Thymus (tissue), 11 donors: Measurements from ENCODE around the gene TMSB10. TPM values are rescaled to one million over a fixed set of nuclear protein-coding genes. Genes with fewer than 3 reads are reported as not detected.
A peak's percentile ranks its signal among the peaks of the same experiment; 100 is the strongest.
"Not testable (repeated sequence)": the region's sequence is repeated elsewhere in the genome, so short reads cannot be mapped to it uniquely, and the experiment has no call there.

Source experiments
- DNase-seq, 9 donors: peaks; one replicate each; pipeline ENCODE4 v3.0.0-alpha.2; 2013; ENCODE audit warnings: low spot score in 9 of 9, low read depth in 6 of 9, missing footprints in 1 of 9
- H3K27ac ChIP-seq, 2 donors: one replicate each; pipeline ENCODE4 v1.5.1; 2013; ENCODE audit warnings: control low read depth in 1 of 2, low read depth in 1 of 2, low read length in 1 of 2, mild to moderate bottlenecking in 1 of 2, moderate library complexity in 1 of 2
- H3K27me3 ChIP-seq, 2 donors: one replicate each; pipeline ENCODE4 v1.5.1; 2013; ENCODE audit warnings: low read length in 1 of 2; ENCODE audit not compliant: control insufficient read depth in 2 of 2, insufficient read depth in 1 of 2
- H3K36me3 ChIP-seq, 2 donors: one replicate each; pipeline ENCODE4 v1.5.1; 2013; ENCODE audit warnings: low read length in 1 of 2, mild to moderate bottlenecking in 1 of 2, moderate library complexity in 1 of 2; ENCODE audit not compliant: control insufficient read depth in 2 of 2, insufficient read depth in 2 of 2
- H3K4me1 ChIP-seq, 2 donors: one replicate each; pipeline ENCODE4 v1.5.1; 2013; ENCODE audit warnings: low read length in 2 of 2; ENCODE audit not compliant: control insufficient read depth in 2 of 2, insufficient read depth in 2 of 2
- H3K4me3 ChIP-seq, 2 donors: one replicate each; pipeline ENCODE4 v1.5.1; 2013; ENCODE audit warnings: low read length in 2 of 2, control low read depth in 1 of 2, mild to moderate bottlenecking in 1 of 2
- H3K9me3 ChIP-seq, 2 donors: one replicate each; pipeline ENCODE4 v1.5.1; 2013; ENCODE audit warnings: low read length in 1 of 2, mild to moderate bottlenecking in 1 of 2; ENCODE audit not compliant: control insufficient read depth in 2 of 2, insufficient read depth in 1 of 2
- WGBS: extraction: QIAGEN DNeasy Blood & Tissue Kit; methylation state at CpG from one replicate; pipeline ENCODE4 v1.1.7; 2013; 5-methylcytosine and 5-hydroxymethylcytosine counted together
- polyA plus RNA-seq: library from polyadenylated mRNA; stranded (reverse); fragments of 200-250 nt; gene quantifications from one replicate; pipeline ENCODE4 v1.2.3, GENCODE V29; 2013
- total RNA-seq: library from RNA; stranded (reverse); fragments of 120-200 nt; gene quantifications from one replicate; pipeline ENCODE4 v1.2.4, GENCODE V29; 2013
- donor health status: healthy.

Gene TMSB10
- total and polyA plus RNA-seq, 2 donors = 4,492 to 5,628 TPM

DNA sequence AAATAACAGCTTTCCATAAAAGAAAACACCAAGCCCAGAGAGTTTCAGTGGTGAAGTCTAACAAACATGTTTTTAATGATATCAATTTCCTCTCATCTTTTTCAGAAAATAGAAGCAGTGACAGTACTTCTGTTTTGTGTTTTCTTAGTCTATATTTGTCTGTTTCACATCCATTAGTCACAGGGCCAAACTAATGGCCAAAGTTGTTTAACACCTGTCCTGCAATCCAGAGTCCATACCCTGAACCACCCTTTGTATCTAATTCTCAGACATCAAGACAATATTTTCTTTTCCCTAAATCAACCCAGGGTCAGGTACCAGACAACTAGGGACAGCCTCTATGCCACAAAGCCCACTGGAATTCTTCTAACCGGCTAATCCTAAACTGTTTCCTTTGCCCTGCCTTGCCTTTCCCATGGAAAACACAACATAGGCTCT, 25.9 kb downstream of the TMSB10 start:
- no peak for DNase-seq
- WGBS = 93% methylated on average over 1 of the region's 1 CpG
- no peaks in the 10 kb centered on the region for H3K9me3 ChIP-seq
- H3K36me3 ChIP-seq = no peaks in the 10 kb centered on the region
- H3K4me3 ChIP-seq = no peak overlapping the region
- peaks cover 0 to 4% of the 10 kb centered on the region in 2 donors for H3K4me1 ChIP-seq
- H3K27me3 ChIP-seq = peaks cover 0 to 5% of the 10 kb centered on the region in 2 donors
- H3K27ac ChIP-seq = no peak overlapping the region

DNA sequence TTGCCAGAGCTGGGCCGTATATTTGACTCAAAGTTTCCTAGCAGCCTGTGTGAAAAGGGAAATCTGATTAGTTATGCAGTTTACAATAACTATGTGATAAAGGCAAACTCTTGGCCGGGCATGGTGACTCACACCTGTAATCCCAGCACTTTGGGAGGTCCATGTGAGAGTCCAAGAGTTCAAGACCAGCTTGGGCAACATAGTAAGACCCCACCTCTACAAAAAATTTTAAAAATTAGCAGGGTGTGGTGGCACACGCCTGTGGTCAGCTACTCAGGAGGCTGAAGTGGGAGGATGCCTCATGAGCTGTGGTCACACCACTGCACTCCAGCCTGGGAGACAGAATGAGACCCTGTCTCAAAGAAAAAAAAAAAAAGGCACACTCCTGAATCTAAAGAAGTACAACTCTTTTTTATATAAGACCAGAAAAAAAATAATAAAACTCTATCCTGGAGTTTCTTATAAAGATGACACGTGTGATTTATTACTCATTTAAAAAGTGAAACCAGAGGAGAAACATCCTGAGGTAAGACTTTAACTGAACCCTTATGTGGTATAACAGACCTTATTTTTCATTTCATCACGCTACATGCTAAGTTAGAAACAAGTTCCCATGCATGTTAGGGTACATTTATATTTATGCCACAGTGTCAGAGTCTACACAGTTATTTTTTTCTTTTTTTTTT, 32.9 kb downstream of the TMSB10 start:
- Histone ChIP-seq H3K4me1 (peaks cover 0 to 7% of the 10 kb centered on the region in 2 donors), H3K27me3 (no peaks in the 10 kb centered on the region), H3K4me3 (no peak overlapping the region), H3K9me3 (no peaks in the 10 kb centered on the region), H3K36me3 (no peaks in the 10 kb centered on the region), H3K27ac (no peak overlapping the region)
- WGBS = 71% methylated on average over 5 of the region's 5 CpGs
- no peak for DNase-seq

DNA sequence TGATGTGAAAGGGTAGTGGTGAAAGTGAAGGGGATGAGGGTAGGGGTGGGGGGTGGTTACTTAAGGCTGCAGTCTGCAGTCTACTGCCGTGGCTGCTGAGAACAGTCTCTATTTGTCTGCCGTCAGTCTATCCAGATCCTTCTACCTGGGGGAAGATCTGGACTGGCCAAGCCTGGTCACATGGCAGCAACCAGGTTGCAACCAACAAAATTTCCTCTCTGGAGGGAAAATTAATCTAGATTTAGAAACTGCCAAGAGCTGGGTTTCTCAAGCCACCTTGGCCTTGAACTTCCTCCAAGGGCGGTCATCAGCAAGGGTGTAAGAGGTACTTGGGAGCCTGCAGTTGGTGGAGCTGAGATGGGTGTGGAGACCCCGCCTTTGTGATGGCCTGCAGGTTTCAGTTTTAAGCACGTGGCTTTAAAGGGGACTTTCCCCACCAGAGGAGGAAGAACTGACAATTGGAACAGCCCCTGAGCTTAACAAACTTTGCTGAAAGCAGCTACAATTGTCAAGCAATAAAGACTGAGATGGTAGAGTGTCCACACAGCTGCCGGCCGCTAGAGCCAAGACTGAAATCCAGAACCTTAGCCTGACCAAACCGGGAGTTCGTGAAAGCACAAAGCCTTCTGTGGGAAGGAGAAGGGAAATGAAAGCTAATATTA, 34.1 kb downstream of the TMSB10 start:
- WGBS = 67% methylated on average over 9 of the region's 9 CpGs
- H3K36me3 ChIP-seq = no peaks in the 10 kb centered on the region
- H3K27me3 ChIP-seq = no peaks in the 10 kb centered on the region
- H3K9me3 ChIP-seq = no peaks in the 10 kb centered on the region
- H3K4me3 ChIP-seq = no peak overlapping the region
- peak overlapping the region; percentile 31 to 63 for H3K27ac ChIP-seq
- peak in 2 of 9 donors; percentile 21 to 50 for DNase-seq
- peaks cover 0 to 7% of the 10 kb centered on the region in 2 donors for H3K4me1 ChIP-seq

DNA sequence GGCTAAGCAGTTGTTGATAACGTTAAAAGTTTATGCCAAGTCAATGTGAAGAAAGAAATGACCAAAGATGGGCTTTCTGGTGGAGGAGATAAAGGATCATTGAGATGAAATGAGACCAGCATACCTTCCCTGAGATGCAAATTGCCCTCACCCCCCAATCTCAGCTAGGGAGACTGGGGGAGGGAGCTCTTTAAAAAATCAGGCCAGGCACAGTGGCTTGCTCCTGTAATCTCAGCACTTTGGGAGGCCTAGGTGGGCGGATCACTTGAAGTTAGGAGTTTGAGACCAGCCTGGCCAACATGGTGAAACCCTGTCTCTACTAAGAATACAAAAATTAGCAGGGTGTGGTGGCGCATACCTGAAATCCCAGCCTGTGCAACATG, 34.6 kb downstream of the TMSB10 start:
- H3K4me3 ChIP-seq = no peak overlapping the region
- H3K4me1 ChIP-seq = peaks cover 0 to 7% of the 10 kb centered on the region in 2 donors
- WGBS = 81% methylated on average over 3 of the region's 3 CpGs
- H3K27me3 ChIP-seq = no peaks in the 10 kb centered on the region
- no peaks in the 10 kb centered on the region for H3K36me3 ChIP-seq
- H3K9me3 ChIP-seq = no peaks in the 10 kb centered on the region
- peak overlapping the region; percentile 18 to 63 for H3K27ac ChIP-seq
- no peak for DNase-seq

DNA sequence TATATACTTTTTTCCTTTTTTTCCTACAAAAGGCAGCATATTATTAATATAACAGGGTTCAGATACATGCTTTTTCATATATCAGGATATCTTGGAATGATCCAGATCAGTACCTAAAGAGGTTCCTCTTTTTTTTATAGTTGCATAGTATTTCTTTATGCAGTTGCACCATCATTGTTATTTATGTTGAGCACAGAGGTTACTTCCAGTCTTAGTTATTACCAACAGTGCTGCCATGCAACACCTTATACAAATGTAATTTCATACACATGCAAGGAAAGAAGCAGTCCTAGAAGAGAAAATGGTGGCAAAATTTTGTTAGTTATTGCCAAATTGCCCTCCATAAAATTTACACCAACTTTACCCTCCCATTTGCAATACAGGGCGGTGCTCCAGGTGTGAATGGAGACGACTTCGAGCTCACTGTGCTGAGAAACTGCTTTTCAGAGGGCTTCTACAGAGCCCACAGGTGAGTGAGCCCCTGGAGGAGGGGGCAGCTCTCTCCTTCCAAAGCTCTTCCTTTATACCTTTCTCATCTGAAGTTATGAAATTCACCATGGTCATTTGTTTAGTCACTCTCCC, 35.5 kb downstream of the TMSB10 start:
- Histone ChIP-seq H3K4me1 (peaks cover 0 to 11% of the 10 kb centered on the region in 2 donors), H3K4me3 (no peak overlapping the region), H3K27me3 (no peaks in the 10 kb centered on the region), H3K36me3 (no peaks in the 10 kb centered on the region), H3K9me3 (no peaks in the 10 kb centered on the region), H3K27ac (peak overlapping the region in 1 of 2 donors; percentile 8)
- WGBS = 96% methylated on average over 3 of the region's 3 CpGs
- DNase-seq = no peak

DNA sequence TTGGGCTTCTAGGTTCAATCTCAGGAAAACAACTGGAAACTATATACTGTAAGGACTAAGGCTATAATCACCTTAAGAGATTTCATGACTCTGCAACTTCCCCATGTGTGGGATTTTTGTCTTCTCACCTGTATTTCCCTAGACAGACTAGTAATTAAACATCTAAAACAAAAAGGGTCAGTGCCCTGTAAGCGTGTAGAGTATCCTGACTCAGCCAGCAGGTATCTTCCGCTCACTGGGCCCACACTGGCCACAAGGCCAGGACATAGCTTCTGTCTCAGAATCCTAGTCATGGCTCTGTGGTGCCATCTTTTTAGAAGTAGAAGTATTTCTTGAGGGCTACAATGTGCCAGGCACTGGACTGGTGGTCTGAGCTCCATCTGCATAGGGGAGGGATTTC, 36.7 kb downstream of the TMSB10 start:
- Histone ChIP-seq H3K4me3 (no peak overlapping the region), H3K27me3 (no peaks in the 10 kb centered on the region), H3K4me1 (peaks cover 7 to 22% of the 10 kb centered on the region in 2 donors), H3K36me3 (no peaks in the 10 kb centered on the region), H3K27ac (no peak overlapping the region), H3K9me3 (no peaks in the 10 kb centered on the region)
- no peak for DNase-seq
- WGBS = 97% methylated on average over 2 of the region's 2 CpGs

DNA sequence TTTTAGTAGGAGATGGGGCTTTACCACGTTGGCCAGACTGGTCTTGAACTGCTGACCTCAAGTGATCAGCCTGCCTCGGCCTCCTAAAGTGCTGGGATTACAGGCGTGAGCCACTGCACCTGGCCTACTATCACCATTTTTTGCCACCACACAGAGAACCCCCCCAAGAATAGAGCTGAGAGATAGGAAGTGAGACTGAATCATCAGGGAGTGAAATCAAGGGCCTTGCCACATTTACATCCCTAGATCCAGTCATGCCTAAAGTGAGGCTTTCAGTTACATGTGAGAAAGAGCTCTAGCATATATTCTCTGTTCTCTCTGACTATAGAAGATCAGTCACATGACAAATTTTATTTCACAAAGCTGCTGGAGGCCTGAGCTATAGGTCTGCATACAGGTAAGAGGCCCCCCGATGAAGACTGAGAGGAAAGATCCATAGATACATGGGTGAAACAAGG, 37.5 kb downstream of the TMSB10 start:
- no peaks in the 10 kb centered on the region for H3K9me3 ChIP-seq
- peaks cover 7 to 22% of the 10 kb centered on the region in 2 donors for H3K4me1 ChIP-seq
- H3K27me3 ChIP-seq = no peaks in the 10 kb centered on the region
- no peaks in the 10 kb centered on the region for H3K36me3 ChIP-seq
- no peak for DNase-seq
- 97% methylated on average over 4 of the region's 4 CpGs for WGBS
- H3K4me3 ChIP-seq = no peak overlapping the region
- H3K27ac ChIP-seq = no peak overlapping the region

DNA sequence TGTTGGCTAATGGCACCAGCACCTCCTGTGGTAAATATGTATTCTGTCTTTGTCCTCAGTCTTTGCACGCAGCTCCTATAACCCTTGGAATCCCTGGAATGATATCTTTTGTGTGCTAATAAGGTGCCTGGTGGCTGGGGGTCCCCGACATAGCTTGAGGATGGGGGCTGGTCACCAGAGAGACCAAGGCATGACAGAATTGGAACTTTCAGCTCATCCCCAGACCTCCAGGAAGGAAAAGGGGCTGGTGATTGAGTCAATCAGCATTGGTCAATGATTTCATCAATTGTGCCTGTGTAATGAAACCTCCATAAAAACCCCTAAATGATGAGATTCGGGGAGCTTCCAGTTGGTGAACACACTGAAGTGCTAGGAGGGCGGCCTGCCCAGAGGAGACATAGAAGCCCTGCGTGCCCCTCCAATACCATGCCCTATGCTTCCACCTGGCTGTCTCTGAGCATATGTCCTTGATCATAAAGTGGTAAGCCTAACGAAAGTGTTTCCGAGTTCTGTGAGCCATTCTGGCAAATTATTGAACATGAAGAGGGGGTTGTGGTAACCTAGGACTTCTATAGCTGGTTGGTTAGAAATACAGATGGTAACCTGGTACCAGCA, 38.9 kb downstream of the TMSB10 start:
- Histone ChIP-seq H3K27ac (no peak overlapping the region), H3K4me3 (no peak overlapping the region), H3K4me1 (peaks cover 7 to 19% of the 10 kb centered on the region in 2 donors), H3K9me3 (no peaks in the 10 kb centered on the region), H3K36me3 (no peaks in the 10 kb centered on the region), H3K27me3 (no peaks in the 10 kb centered on the region)
- DNase-seq = no peak
- 98% methylated on average over 7 of the region's 7 CpGs for WGBS

DNA sequence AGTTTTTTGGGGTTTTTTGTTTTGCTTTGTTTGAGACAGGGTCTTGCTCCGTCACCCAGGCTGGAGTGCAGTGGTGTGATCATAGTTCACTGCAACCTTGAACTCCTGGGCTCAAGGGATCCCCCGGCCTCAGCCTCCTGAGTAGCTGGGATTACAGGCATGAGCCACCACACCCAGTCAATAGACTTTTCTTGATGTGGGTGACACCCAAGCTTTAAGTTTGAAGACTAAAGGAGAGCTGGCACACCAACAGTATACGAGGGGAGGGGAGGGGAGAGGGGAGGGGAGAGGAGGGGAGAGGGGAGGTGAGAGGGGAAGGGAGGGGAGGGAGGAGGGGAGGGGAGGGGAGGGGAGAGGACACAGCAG, 40.4 kb downstream of the TMSB10 start:
- not testable (repeated sequence) for H3K36me3 ChIP-seq, H3K9me3 ChIP-seq, H3K27me3 ChIP-seq, H3K4me3 ChIP-seq
- H3K27ac ChIP-seq = peak overlapping the region in 1 of 2 donors; percentile 80
- 47% methylated on average over 3 of the region's 3 CpGs for WGBS
- peaks cover 7 to 15% of the 10 kb centered on the region in 2 donors for H3K4me1 ChIP-seq
- DNase-seq = peak in 2 of 9 donors; percentile 27 to 46
